Activated CD4-positive, alpha-beta T cell treated with anti-CD3 and anti-CD28 coated beads for 1 hour (primary cell): ENCODE data around the gene FNTB.
"Not testable (repeated sequence)": the region's sequence is repeated elsewhere in the genome, so short reads cannot be mapped to it uniquely, and the experiment has no call there.

Experiments used
- DNase-seq: peaks from one replicate; pipeline ENCODE4 v3.0.0-alpha.2; 2020

Gene FNTB

DNA sequence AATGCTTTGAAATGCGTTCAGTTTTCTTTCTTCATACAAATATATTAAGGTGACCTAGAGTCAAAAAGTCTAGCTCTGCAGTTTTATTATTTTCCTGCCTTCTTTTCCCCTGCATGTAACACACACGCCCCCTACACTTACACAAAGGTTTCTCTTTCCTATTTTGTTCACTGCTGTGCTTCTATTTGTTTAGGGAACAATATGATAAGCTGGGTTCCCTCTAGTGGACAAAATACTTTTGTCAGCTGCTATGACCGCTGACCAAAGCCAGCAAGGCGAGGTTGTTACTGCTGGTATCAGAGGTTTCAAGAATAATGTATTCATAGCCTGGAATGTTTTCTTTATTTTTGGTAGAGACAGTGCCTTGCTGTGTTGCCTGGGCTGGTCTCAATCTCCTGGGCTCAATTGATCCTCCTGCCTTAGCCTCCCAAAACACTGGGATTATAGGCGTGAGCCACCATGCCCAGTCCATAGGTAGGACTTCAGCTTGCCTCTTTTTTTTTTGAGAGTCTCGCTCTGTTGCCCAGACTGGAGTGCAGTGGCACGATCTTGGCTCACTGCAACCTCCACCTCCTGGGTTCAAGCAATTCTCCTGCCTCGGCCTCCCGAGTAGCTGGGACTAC is 33.4 kb downstream of the FNTB start:
- no peak for DNase-seq

- DNase-seq: no peak
Observed at GRCh38 chr14:65024957-65025356, 38.3 kb downstream of the FNTB start.

DNA sequence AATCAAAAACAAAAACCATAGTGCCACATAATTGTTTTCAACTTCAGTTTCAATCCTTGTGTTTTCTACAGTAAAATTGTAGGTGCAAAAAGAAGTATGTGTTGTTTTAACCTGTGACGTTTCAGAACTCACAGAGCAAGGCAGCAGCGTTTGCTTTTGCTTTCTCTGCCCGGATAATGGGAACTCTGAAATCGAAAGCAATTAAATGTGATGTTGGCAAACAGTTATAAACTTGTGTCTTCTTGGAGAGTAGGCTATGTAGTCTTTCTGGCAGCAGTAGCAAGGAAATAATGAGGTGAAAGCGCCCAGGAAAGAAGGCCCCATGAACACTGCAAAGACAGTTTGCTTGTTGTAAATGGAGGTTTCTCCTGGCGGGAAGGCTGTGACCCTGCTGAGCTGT is 39.1 kb downstream of the FNTB start:
- DNase-seq: no peak

DNA sequence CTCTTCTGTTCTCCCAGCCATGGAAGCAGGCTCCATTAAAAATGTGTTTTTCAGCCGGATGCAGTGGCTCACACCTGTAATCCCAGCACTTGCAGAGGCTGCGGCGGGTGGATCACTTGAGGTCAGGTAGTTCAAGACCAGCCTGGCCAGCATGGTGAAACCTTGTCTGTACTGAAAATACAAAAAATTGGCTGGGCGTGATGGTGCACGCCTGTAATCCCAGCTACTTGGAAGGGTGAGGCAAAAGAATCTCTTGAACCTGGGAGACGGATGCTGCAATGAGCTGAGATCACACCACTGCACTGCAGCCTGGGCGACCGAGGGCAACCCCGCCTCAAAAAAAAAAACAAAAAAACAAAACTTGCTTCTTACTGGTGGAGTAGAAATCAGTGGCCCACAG is 39.8 kb downstream of the FNTB start:
- DNase-seq: no peak

GRCh38 chr14:65027127-65027799 is 40.6 kb downstream of the FNTB start:
- DNase-seq: no peak

DNA sequence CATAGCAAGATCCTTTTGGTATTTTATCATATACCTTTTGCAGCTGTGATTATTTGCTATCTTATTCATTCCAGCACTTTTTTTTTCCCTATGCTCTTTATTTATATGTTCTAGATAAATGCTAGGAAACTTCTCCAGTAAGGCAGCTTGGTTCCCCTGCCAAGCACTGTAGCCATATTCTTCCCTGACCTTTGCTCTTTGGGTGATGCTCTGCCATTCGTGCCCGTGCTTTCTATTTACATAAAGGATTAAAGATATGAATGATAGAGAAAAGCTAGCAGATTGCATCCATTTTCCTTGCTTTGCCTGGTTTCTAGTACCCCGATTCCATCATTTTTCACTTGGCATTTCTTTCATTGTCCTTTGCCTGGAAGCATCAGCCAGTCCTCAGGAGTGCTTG is 42.2 kb downstream of the FNTB start:
- DNase-seq: no peak

- not testable (repeated sequence) for DNase-seq
Observed at GRCh38 chr14:65031321-65031720, 44.6 kb downstream of the FNTB start.

DNA sequence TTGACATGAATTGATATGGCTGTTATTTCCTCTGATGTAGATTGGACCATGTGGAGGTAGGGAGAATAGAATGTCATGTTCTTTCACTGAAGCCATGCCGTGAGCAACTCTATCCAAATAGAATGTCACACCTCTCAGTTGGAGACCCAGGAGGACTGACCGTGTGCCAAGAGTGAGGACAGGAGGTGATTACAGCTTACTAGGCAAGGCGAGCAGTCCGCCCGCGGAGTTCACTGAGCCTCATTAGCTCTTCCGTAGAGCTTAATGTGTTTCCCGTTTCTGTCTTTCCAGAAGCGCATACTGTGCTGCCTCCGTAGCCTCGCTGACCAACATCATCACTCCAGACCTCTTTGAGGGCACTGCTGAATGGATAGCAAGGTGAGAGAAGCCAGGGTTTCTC is 45.6 kb downstream of the FNTB start:
- no peak for DNase-seq

GRCh38 chr14:65033181-65033580 is 46.5 kb downstream of the FNTB start:
- DNase-seq: no peak

DNA sequence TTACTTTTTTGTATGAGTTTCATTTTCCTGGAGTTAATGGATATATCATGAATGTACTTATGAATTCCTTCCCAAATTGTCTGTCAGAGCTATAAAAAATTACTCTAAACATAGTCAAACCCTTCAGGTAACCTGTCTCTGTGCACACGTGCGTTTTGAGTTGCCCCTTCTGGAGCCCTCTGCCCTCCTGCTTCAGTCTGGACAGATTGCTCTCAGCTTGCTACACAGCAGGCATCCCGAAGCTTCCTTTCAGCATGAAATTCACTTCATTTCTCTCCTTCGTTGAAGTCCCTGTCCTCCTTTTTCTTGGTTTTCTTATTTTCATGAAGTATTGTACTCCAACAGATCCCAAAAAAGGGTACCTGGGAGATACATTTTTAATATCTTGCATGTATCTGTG is 47.3 kb downstream of the FNTB start:
- no peak for DNase-seq

- no peak for DNase-seq
Observed at GRCh38 chr14:65035049-65035448, 48.4 kb downstream of the FNTB start.

DNA sequence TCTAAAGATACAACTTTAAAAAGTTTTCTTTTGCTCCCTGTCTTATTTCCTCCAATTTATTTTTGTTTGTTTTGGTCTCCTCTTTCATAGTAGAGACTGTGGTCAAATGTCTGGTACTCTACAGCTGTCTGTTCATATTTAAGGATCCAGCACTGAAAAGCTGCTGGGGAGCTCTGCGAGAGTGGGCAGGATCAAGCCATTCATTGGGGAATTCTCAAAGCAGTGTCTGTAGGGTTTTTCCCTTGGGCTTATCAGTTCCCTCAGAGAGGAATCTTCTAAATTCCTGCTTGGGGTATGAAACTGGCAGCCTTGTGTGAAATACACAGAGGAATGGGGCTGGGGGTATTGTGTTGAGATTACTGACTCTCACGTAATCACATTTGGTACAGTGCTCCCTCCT is 52.3 kb downstream of the FNTB start:
- DNase-seq: no peak

DNA sequence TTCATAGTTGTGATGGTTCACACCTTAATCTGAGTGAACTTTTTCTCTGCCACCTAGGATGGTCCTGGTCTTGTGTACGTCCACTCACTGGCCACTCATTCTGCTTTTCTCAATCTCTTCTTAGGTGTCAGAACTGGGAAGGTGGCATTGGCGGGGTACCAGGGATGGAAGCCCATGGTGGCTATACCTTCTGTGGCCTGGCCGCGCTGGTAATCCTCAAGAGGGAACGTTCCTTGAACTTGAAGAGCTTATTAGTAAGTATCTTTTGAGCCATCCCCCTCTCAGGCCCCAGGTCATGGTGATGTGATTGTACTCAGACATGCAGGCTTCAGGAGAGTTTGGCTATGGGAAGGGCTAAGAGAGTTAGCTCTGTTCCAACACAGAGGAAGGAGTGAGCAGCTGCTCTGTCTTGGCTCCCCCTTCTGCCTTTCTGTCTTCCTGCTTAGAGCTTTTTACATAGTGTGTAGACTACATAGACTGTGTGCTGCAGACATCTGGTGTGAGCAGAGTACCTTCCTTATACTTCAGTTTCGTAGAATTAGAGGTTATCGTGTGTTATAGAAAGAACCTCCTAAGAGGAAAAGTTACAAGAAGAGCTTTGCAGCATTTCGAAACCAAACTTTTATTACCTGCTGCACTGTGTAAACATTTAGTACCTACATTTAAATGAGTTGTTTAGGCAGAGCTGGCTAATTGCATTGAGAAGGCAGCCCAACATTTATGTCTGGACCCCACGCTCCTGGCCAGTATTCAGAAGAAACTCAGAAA is 54.2 kb downstream of the FNTB start:
- no peak for DNase-seq

GRCh38 chr14:65041434-65041915 is 54.8 kb downstream of the FNTB start:
- no peak for DNase-seq

DNA sequence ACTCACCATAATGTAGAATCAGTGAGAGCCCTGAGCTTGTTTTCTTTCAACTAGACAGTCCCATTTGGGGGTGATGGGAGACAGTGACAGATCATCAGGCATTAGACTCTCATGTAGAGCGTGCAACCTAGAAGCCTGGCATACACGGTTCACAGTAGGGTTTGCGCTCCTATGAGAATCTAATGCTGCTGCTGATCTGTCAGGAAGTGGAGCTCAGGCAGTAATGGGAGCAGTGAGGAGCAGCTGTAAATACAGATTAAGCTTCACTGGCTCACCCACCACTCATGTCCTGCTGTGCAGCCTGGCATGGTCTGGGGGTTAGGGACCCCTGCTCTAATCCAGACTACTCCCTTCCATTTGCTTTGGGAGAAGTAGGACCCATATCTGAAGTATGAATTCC is 55.6 kb downstream of the FNTB start:
- no peak for DNase-seq

DNA sequence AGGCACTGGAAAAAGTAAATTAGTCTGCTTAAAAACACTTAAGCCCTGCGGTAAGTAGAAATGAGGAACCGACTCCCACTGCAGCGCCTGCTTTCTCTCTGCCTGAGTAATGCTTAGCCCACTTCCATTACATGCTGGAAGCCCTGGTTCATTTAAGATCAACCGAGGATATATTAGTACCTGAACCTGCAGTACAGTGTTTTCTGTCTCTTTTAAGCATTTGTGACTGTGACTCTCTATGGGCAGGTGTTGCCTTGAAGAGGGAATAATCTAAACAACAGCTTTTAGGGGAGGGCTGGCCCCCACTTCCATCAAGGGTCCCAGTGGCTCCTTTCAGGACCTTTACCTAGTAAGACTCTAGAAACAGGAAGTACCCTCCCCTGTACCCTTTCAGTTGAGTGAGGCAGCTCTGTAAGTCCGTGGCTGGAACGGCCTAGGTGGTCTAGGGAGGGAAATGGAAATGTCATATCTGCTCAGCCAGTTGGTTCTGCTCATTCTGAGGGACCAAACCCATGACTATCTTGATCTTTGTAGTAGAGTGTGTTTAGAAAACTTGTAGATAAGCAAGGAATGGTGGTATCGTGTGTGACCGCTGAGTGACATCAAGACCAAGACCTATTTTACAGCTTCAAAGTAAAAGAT is 56.2 kb downstream of the FNTB start:
- no peak for DNase-seq

GRCh38 chr14:65043893-65044595 is 57.3 kb downstream of the FNTB start:
- DNase-seq: no peak

DNA sequence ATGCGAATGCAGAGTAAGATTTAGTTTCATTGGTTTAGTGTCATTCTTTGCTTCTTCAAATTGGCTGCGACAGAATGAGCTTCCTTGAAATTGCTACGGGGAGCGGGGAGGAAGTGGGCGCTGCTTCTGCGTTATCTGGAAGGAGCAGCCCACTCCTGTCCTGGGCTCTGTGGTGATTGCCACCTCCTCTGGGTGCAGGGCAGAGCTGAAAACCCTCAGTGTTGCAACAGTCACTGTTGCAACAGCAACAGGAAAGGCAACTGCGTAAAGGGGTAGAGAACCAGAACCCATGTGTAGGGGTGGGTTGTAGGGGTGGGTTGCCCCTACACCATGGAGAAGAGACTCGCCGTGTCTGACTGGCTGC is 57.9 kb downstream of the FNTB start:
- no peak for DNase-seq

- no peak for DNase-seq
Observed at GRCh38 chr14:65045006-65045405, 58.3 kb downstream of the FNTB start.

DNA sequence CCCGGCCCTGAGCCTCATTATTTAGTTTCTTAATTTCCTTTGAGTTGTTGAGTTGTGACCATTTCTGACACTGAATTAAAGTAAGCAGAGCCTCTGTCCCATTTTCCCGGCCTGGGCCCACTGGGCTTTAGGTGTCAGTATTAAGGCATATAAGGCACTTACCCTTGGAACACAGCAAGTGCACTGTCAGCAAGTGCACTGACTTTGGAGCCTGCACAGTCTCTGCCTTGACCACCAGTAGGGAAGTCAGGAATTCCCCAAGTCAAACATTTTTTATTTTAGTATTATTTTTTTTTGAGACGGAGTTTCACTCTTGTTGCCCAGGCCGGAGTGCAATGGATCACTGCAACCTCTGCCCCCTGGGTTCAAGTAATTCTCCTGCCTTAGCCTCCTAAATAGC is 59.0 kb downstream of the FNTB start:
- DNase-seq: no peak

- no peak for DNase-seq
Observed at GRCh38 chr14:65052832-65053231, 66.1 kb downstream of the FNTB start.

DNA sequence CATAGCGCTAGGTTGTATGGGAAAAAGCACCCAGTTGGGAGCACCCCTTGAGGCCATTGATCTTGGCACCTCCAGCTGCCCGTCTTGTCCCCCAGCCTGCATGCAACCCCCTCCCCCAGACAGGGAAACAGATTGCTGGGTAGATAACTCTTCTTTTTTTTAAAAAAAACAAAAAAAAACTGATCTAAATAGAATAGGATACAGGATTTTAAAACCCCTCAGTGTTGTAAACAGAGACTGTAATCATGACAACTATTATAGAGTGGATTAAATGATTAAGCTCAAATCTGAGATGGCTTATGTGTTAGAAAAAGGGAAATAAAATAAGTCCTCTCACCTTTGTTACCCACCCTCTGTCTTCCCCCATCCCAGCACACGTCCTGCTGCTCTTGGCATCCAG is 66.8 kb downstream of the FNTB start:
- no peak for DNase-seq

DNA sequence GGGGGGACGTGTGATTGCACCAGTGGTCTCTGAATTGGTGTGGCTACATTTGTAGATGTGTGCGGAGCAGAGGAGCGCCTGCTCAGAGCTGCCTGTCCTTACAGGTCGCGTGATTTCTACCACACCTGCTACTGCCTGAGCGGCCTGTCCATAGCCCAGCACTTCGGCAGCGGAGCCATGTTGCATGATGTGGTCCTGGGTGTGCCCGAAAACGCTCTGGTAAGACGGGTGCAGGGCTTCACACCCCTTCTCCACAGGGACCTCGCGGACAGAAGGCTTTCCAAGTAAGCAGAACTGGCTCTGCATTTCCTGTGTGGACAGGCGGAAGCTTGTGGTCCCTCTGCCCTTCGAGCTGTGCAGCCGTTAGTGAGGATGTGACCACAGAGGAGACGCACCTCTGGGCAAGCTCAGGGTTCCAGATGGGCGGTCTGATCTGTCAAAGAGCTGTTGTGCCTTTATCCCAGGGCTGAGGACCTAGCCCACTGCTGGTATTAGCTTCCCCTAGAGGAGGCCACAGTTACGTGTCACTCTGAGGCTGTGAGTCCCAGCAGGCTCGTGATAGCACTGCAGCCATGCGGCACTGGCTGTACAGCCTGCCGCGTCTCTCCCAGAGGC is 67.9 kb downstream of the FNTB start:
- DNase-seq: no peak
